Upper lobe of right lung (tissue), 1 donor: ENCODE results near the gene ANO8. TPM values are rescaled to one million over a fixed set of nuclear protein-coding genes. Genes with fewer than 3 reads are reported as not detected.
"Not testable (repeated sequence)": the region's sequence is repeated elsewhere in the genome, so short reads cannot be mapped to it uniquely, and the experiment has no call there.

ENCODE experiments used
- ATAC-seq: fragments of 200-7000 bp; cut with Tn5 transposase; one replicate; pipeline ENCODE4 v1.9.1; 2020; ENCODE audit warnings: mild to moderate bottlenecking, moderate library complexity
- DNase-seq: peaks from one replicate; pipeline ENCODE4 v3.0.0-alpha.2; 2020
- H3K27ac ChIP-seq: fragments of 200-600 bp; one replicate; pipeline ENCODE4 v1.8.0; 2022
- H3K27me3 ChIP-seq: fragments of 200-600 bp; one replicate; pipeline ENCODE4 v1.8.0; 2022; ENCODE audit warnings: mild to moderate bottlenecking
- H3K36me3 ChIP-seq: fragments of 200-600 bp; one replicate; pipeline ENCODE4 v1.8.0; 2022
- H3K4me1 ChIP-seq: fragments of 200-600 bp; one replicate; pipeline ENCODE4 v1.8.0; 2022
- H3K4me3 ChIP-seq: fragments of 200-600 bp; one replicate; pipeline ENCODE4 v1.8.0; 2022; ENCODE audit warnings: mild to moderate bottlenecking
- H3K9me3 ChIP-seq: fragments of 200-600 bp; one replicate; pipeline ENCODE4 v1.8.0; 2022
- intact Hi-C: fragments of 100-400 bp; cut with DNase I; formaldehyde crosslinking; loops from one replicate; pipeline ENCODE4 v1.11.0; 2022
- total RNA-seq: library from RNA; stranded (reverse); fragmentation: NEBNext Ultra II Directional; extraction: Animal tissue kit (Norgen Biotek cat#: 25700); gene quantifications from one replicate; pipeline ENCODE4 v1.2.1, GENCODE V29; 2021
- TF ChIP-seq, protein P1 (sequence below): fragments of 200-600 bp; IDR thresholded peaks from one replicate; pipeline ENCODE4 v1.8.0; 2022; ENCODE audit warnings: antibody characterized with exemption
- donor health status: DM: no; HTN: yes; CAD: no; lungs with severe emphysema.

The ANO8 gene
- total RNA-seq, 1 donor from 2014 or later: 14.6 TPM

DNA sequence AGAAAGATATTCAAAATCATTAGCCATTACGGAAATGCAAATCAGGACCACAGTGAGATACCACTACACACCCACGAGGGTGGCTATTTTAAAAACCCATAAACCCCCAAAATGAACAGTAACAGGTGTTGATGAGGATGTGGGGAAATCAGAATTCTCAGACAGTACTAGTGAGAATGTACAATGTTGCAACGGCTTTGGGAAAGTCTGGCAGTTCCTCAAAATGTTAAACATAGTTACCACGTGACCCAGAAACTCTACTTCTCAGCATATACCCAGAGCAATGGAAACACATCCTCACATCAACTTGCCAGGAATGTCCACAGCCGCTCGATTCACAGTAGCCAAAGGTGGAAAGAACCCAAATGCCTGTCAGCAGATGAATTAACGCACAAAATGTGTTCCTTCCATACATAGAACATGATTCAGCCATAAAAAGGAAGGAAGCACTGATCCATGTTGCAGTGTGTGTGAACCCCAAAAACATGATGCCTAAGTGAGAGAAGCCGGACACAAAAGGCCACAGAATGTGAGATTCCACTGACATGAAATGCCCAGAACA, 35.5 kb upstream of the ANO8 start:
- H3K9me3 ChIP-seq: no peaks in the 10 kb centered on the region
- no peak for DNase-seq
- intact Hi-C loops: no loop called here
- ATAC-seq: peak; percentile 82
- H3K36me3 ChIP-seq: no peaks in the 10 kb centered on the region
- H3K4me1 ChIP-seq: no peaks in the 10 kb centered on the region
- no peaks in the 10 kb centered on the region for H3K27me3 ChIP-seq
- no peak overlapping the region for H3K4me3 ChIP-seq
- TF ChIP-seq, protein P1, sequence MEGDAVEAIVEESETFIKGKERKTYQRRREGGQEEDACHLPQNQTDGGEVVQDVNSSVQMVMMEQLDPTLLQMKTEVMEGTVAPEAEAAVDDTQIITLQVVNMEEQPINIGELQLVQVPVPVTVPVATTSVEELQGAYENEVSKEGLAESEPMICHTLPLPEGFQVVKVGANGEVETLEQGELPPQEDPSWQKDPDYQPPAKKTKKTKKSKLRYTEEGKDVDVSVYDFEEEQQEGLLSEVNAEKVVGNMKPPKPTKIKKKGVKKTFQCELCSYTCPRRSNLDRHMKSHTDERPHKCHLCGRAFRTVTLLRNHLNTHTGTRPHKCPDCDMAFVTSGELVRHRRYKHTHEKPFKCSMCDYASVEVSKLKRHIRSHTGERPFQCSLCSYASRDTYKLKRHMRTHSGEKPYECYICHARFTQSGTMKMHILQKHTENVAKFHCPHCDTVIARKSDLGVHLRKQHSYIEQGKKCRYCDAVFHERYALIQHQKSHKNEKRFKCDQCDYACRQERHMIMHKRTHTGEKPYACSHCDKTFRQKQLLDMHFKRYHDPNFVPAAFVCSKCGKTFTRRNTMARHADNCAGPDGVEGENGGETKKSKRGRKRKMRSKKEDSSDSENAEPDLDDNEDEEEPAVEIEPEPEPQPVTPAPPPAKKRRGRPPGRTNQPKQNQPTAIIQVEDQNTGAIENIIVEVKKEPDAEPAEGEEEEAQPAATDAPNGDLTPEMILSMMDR: no peak
- no peak overlapping the region for H3K27ac ChIP-seq

DNA sequence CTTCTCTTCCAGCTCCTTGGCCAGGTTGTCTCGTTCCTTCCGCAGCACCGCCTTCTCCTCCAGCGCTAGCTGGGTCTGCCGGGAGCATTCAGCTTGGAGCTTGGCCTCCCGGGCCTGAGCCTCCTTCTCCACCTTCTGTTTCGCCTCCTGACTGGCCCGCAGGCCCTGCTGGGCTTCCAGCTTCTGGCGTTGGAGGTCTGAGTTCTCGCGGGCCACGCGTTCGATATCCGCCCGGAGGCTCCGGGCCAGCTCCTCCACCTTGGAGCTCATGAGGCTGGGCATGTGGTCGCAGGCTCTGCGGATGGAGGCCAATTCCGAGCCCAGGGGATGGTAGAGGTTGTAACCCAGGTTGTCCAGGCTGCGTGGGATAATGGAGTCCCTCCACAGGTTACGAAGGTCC, 30.7 kb upstream of the ANO8 start:
- intact Hi-C loops: no loop called here

DNA sequence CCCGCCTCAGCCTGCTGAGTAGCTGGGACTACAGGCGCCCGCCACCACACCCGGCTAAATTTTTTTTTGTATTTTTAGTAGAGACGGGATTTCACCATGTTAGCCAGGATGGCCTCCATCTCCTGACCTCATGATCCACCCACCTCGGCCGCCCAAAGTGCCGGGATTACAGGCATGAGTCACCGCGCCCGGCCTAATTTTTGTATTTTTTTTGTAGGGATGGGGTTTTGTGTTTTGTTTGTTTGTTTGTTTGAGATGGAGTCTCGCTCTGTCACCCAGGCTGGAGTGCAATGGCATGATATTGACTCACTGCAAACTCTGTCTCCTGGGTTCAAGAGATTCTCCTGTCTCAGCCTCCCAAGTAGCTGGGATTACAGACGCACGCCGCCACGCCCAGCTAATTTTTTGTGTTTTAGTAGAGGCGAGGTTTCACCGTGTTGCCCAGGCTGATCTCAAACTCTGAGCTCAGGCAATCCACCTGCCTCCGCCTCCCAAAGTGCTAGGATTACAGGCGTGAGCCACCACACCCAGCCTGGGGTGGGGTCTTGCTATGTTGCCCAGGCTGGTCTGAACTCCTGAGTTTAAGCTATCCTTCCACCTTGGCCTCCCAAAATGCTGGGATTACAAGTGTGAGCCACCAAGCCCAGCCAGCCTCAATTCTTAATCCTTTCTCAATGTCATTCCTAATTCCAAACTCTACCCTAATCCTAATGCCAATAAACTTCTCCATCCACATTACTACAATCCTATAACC, 29.4 kb upstream of the ANO8 start:
- ATAC-seq, H3K27ac ChIP-seq, H3K9me3 ChIP-seq, intact Hi-C loops, H3K4me1 ChIP-seq, H3K36me3 ChIP-seq, H3K4me3 ChIP-seq, DNase-seq, H3K27me3 ChIP-seq: not testable (repeated sequence)

More for the DNA sequence above, 30.7 kb upstream of the ANO8 start:
- Histone ChIP-seq H3K4me3 (no peak overlapping the region), H3K4me1 (no peaks in the 10 kb centered on the region), H3K9me3 (no peaks in the 10 kb centered on the region), H3K27me3 (no peaks in the 10 kb centered on the region), H3K36me3 (no peaks in the 10 kb centered on the region), H3K27ac (no peak overlapping the region)
- DNase-seq: no peak
- TF ChIP-seq, protein P1: no peak
- no peak for ATAC-seq

DNA sequence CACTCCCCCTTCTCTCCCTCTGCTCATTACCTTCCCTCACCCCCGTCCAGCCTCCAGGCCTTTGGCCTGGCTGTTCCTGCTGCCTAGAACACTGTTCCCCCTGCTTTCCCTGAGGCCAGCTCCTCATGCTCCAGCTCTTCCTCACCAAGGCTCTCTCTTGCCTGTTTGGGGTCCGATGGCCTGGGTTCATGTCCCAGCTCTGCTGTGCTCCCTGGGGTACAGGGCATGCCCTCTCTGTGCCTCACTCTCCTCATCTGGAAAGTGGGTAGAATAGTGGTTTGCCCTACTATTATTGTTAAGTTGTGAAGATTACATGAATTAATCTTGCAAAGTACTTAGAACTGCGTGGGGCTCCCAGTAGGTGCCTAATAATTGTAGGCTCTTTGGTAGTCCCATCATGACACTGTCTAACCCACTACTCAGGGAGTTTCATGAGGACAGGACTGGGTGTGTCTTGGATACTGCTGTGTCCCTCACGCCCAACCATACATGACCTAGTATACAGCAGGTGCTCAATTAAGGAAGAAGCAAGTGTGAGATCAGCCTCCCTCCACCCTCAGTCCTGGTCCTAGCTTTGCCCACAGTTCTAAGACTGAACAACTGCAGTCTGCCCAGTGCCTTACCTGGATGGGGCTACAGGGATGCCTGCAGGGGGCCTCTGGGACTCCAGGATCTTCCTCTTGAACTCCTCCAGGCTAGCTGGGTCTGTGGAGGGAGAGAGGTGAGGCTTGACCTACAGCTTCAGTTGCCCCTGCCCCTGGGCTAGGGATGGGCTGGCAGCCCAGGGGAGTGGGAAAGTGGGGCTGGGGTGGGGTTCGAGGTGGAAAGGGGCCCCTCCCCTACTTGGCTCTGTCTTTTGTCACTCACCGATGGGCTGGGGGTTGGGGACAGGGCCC, 25.5 kb upstream of the ANO8 start:
- intact Hi-C loops: no loop called here
- no peaks in the 10 kb centered on the region for H3K27me3 ChIP-seq
- H3K4me3 ChIP-seq: no peak overlapping the region
- H3K27ac ChIP-seq: no peak overlapping the region
- peaks cover 3% of the 10 kb centered on the region for H3K4me1 ChIP-seq
- H3K36me3 ChIP-seq: no peaks in the 10 kb centered on the region
- ATAC-seq (no peak), DNase-seq (no peak)
- no peaks in the 10 kb centered on the region for H3K9me3 ChIP-seq
- TF ChIP-seq, protein P1: no peak

DNA sequence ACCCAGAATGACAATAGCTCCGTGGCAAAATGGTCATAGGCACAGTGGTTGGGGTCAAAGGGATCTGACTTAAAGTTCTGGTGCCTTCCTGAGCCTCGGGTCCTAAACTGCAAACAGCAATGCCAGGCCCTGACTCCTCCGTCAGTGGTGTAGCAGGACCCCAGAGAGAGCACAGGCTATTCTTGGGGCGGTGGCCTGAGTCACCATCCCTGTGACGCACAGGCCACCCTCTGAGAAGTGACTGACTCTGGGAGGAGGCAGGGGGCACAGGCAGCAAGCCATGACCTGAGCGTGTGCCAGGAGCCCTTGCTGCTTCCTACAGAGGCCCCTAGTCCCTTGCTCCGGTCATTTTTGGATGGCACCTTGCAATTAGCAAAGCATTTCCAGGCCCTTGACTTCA, 23.7 kb upstream of the ANO8 start:
- Histone ChIP-seq H3K4me1 (peaks cover 3% of the 10 kb centered on the region), H3K36me3 (no peaks in the 10 kb centered on the region), H3K4me3 (no peak overlapping the region), H3K27me3 (no peaks in the 10 kb centered on the region), H3K27ac (peak overlapping the region; percentile 4), H3K9me3 (no peaks in the 10 kb centered on the region)
- TF ChIP-seq, protein P1: no peak
- ATAC-seq (peak; percentile 63), DNase-seq (no peak)
- intact Hi-C loops: no loop called here

DNA sequence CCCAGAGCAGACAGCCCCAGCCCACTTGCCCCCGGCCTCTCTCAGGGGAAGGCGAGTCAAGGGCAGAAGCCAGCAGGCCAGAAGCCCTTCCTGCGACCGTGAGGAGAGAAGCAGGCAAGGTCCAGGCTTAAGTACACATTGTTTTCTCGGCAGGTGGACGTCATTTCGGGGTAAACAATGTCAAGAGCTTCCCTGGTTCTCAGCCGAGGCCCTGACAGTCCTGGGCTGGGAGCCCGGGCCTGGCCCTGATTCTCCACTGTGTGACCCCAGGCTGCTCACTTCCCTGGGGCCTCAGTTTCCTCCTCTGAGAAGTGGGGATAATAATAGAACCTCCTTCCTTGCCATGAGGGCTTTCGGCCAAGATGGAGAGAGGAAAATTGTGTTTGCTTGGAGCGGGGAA, 23.1 kb upstream of the ANO8 start:
- intact Hi-C loops: no loop called here
- TF ChIP-seq, protein P1: no peak
- H3K27ac ChIP-seq: peak overlapping the region; percentile 4
- no peak overlapping the region for H3K4me3 ChIP-seq
- DNase-seq (no peak), ATAC-seq (peak; percentile 84)
- H3K36me3 ChIP-seq: no peaks in the 10 kb centered on the region
- H3K4me1 ChIP-seq: peaks cover 8% of the 10 kb centered on the region
- no peaks in the 10 kb centered on the region for H3K27me3 ChIP-seq
- H3K9me3 ChIP-seq: no peaks in the 10 kb centered on the region
